ENCODE results near the gene VWA3A. TPM values are rescaled to one million over a fixed set of nuclear protein-coding genes. Genes with fewer than 3 reads are reported as not detected.
A peak's percentile ranks its signal among the peaks of the same experiment; 100 is the strongest.

VWA3A gene
- total RNA-seq, 1 experiment from 2014 or later: not detected

DNA sequence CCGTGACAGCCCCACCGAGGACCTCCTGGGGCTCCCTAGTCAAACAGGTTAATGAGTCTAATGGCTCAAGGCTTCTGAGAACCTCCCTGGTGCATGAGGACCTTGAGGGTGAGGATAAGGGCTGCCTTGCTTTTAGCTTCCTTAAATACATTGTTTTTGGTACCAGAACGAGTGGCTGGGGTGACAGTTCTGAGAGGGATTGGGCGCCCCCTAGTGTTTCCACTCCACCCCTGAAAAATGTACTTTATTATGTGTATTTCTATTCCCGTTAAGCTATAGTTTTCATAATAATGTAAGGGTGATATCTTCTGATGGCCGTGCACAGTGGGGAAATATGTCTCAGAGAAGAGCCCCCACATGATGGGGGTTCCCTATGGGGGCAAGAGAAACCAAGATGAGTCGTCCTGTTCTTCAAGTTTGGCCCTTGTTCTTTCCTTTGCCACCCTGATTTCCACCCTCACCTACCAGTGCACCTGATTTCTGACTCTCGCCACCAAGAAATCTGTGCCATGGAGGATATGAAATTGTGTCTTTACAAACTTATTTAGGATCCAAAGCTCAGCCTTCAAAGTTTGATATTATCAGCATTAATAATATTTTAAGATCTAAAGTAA is 14.5 kb upstream of the VWA3A start:
- intact Hi-C loops (cut with micrococcal nuclease): loop anchor here (2.0 to 5.0 kb wide), 4 partner anchors 71 to 126 kb away; partner anchors contain the start of gene UQCRC2
- H3K9me2 ChIP-seq (ENCODE audit: insufficient read depth): no peaks in the 10 kb centered on the region
- no peak overlapping the region for H3K4me3 ChIP-seq (replicated peaks in 1 of 2; ENCODE audit: low read depth in 1 of 2, low read length in 2 of 2)
- H3K27ac ChIP-seq (ENCODE audit: low read depth, low read length): no peak overlapping the region
- ChIA-PET RAD21 (ENCODE audit: low non-redundant PET in 1 of 2, low total read pairs in 2 of 2, uncharacterized antibody in 2 of 2, unreplicated experiment in 2 of 2) (interaction anchor here (0.8 to 2.1 kb wide), 14 partner anchors 21 to 127 kb away, joined by 3 to 18 read pairs (median 6); partner anchors contain the start of gene MOSMO (in 1 of the 2)), POLR2A (interaction anchor here (0.9 to 1.3 kb wide), 4 partner anchors 52 to 127 kb away, joined by 3 to 4 read pairs (median 4); no protein-coding TSS in a partner anchor), CTCF (interaction anchor here (0.5 to 4.0 kb wide), 39 partner anchors 10 to 137 kb away, joined by 3 to 140 read pairs (median 6); partner anchors contain the start of genes MOSMO and PDZD9)
- H3K9ac ChIP-seq (ENCODE audit: low read length): no peak overlapping the region
- DNase-seq (ENCODE audit: low read depth, low spot score) (peak; percentile 39), ATAC-seq (peak; percentile 89)
- H3K36me3 ChIP-seq (ENCODE audit: control insufficient read depth in 1 of 2, insufficient read depth in 2 of 2, low read length in 2 of 2): peaks cover 3 to 14% of the 10 kb centered on the region in 2 experiments; a peak in 2 of 4 replicates
- H3K4me2 ChIP-seq (ENCODE audit: low read length): no peak overlapping the region
- TF ChIP-seq RAD21 (IDR thresholded peaks at IDR 0.05; ENCODE audit: low read depth) (peak; percentile 93), EZH2 (IDR thresholded peaks at IDR 0.05) (no peak), YY1 (IDR thresholded peaks at IDR 0.05; ENCODE audit: extremely low read depth, insufficient replicate concordance, low read depth, low read length) (peak; percentile 19)
- TF ChIP-seq, protein P1, sequence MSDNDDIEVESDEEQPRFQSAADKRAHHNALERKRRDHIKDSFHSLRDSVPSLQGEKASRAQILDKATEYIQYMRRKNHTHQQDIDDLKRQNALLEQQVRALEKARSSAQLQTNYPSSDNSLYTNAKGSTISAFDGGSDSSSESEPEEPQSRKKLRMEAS (IDR thresholded peaks at IDR 0.05): no peak
- TF ChIP-seq, protein P2, sequence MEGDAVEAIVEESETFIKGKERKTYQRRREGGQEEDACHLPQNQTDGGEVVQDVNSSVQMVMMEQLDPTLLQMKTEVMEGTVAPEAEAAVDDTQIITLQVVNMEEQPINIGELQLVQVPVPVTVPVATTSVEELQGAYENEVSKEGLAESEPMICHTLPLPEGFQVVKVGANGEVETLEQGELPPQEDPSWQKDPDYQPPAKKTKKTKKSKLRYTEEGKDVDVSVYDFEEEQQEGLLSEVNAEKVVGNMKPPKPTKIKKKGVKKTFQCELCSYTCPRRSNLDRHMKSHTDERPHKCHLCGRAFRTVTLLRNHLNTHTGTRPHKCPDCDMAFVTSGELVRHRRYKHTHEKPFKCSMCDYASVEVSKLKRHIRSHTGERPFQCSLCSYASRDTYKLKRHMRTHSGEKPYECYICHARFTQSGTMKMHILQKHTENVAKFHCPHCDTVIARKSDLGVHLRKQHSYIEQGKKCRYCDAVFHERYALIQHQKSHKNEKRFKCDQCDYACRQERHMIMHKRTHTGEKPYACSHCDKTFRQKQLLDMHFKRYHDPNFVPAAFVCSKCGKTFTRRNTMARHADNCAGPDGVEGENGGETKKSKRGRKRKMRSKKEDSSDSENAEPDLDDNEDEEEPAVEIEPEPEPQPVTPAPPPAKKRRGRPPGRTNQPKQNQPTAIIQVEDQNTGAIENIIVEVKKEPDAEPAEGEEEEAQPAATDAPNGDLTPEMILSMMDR (IDR thresholded peaks at IDR 0.05 in 2 of 3, conservative IDR thresholded peaks at IDR 0.05 in 1 of 3; ENCODE audit: borderline replicate concordance in 1 of 3, insufficient read depth in 1 of 3, low read depth in 2 of 3, low read length in 2 of 3): peak; percentile 70 to 89 (median 86)
- no peaks in the 10 kb centered on the region for H4K20me1 ChIP-seq (ENCODE audit: insufficient read depth)
- H3K9me3 ChIP-seq (ENCODE audit: control insufficient read depth in 1 of 2, insufficient read depth in 1 of 2, low read depth in 1 of 2, low read length in 2 of 2): no peaks in the 10 kb centered on the region
- H3K27me3 ChIP-seq (ENCODE audit: insufficient read depth, low read length): no peaks in the 10 kb centered on the region
- peaks cover 0 to 2% of the 10 kb centered on the region in 2 experiments; a peak in 2 of 4 replicates for H3K4me1 ChIP-seq (ENCODE audit: control insufficient read depth in 1 of 2, insufficient read depth in 2 of 2, low read length in 2 of 2)
- no peak overlapping the region for H2AFZ ChIP-seq (ENCODE audit: low read depth, low read length, poor library complexity, severe bottlenecking)
- peaks cover 20% of the 10 kb centered on the region; the same call in 1 of the 2 replicates for H3K79me2 ChIP-seq (ENCODE audit: insufficient read depth, low read length)
- BruUV-seq (replicated peaks): no TSS peak

Measured in HCT116 (cell line).